Neural progenitor cell (in vitro differentiated cells): ENCODE data around the gene VTN.

Experiments
- EZH2 ChIP-seq: fragments of 200-600 bp; sonication (generic); IDR thresholded peaks from 2 replicates; pipeline ENCODE4 v1.6.1; 2017; ENCODE audit warnings: antibody characterized with exemption, mild to moderate bottlenecking, moderate library complexity
- EZH2phosphoT487 ChIP-seq: fragments of 200-600 bp; sonication (generic); IDR thresholded peaks from 2 replicates; pipeline ENCODE4 v1.6.1; 2017; ENCODE audit warnings: antibody characterized with exemption
- TF ChIP-seq, protein P1 (sequence below): fragments of 200-600 bp; sonication (generic); IDR thresholded peaks from 2 replicates; pipeline ENCODE4 v1.5.1; 2017; ENCODE audit warnings: antibody characterized with exemption, mild to moderate bottlenecking

DNA sequence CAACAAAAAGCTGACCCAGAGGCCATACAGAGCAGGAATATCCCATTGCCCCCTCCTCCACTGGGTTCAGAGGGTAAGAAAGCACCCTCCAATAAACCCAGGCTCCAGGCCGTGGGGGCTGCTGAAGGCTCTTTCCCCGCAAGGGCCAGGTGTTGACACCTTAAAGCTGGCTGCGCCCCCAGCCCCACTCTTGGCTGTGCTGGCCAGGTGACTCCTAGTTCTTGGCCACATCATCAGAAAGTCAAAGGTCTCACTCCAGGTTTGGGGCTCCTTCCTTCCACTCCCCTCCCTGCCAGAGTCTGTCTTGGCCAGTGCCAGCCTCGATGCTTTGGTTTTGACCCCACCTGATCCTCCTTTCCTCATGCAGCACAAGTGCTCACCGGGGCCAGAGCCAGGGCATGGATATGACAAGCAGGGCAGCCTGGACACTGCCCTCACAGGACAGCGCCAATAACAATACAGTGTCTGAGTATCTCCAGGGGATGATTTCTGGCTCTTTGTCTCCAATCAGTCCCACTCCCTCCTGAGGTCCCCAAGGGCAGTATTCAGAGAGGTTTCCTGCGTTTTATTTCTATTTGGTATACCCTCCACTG lies 27.7 kb upstream of the VTN start:
- TF ChIP-seq, protein P1, sequence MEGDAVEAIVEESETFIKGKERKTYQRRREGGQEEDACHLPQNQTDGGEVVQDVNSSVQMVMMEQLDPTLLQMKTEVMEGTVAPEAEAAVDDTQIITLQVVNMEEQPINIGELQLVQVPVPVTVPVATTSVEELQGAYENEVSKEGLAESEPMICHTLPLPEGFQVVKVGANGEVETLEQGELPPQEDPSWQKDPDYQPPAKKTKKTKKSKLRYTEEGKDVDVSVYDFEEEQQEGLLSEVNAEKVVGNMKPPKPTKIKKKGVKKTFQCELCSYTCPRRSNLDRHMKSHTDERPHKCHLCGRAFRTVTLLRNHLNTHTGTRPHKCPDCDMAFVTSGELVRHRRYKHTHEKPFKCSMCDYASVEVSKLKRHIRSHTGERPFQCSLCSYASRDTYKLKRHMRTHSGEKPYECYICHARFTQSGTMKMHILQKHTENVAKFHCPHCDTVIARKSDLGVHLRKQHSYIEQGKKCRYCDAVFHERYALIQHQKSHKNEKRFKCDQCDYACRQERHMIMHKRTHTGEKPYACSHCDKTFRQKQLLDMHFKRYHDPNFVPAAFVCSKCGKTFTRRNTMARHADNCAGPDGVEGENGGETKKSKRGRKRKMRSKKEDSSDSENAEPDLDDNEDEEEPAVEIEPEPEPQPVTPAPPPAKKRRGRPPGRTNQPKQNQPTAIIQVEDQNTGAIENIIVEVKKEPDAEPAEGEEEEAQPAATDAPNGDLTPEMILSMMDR = no peak
- TF ChIP-seq EZH2 (no peak), EZH2phosphoT487 (no peak)
